Subcutaneous adipose tissue (tissue), 4 donors: Measurements from ENCODE around the gene LOXL3. TPM values are rescaled to one million over a fixed set of nuclear protein-coding genes. Genes with fewer than 3 reads are reported as not detected.

Source experiments
- total RNA-seq, 4 donors: library from RNA; depleted of rRNA; stranded (reverse); fragments of >200 nt; gene quantifications; one replicate each; pipeline ENCODE4 v1.1.0, GENCODE V29; 2016
- TF ChIP-seq, protein P1 (sequence below): fragments of 450-650 bp; IDR thresholded peaks from one replicate; pipeline ENCODE4 v1.5.1; 2016; ENCODE audit warnings: low read depth, mild to moderate bottlenecking, control low read depth, antibody characterized with exemption, moderate library complexity

LOXL3 gene
- total RNA-seq, 4 donors from 2014 or later: 5.2 to 22.4 (median 9.2) TPM

- TF ChIP-seq, protein P1, sequence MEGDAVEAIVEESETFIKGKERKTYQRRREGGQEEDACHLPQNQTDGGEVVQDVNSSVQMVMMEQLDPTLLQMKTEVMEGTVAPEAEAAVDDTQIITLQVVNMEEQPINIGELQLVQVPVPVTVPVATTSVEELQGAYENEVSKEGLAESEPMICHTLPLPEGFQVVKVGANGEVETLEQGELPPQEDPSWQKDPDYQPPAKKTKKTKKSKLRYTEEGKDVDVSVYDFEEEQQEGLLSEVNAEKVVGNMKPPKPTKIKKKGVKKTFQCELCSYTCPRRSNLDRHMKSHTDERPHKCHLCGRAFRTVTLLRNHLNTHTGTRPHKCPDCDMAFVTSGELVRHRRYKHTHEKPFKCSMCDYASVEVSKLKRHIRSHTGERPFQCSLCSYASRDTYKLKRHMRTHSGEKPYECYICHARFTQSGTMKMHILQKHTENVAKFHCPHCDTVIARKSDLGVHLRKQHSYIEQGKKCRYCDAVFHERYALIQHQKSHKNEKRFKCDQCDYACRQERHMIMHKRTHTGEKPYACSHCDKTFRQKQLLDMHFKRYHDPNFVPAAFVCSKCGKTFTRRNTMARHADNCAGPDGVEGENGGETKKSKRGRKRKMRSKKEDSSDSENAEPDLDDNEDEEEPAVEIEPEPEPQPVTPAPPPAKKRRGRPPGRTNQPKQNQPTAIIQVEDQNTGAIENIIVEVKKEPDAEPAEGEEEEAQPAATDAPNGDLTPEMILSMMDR: no peak
Observed at GRCh38 chr2:74552914-74553811, 579 bp downstream of the LOXL3 start.

- TF ChIP-seq, protein P1: no peak
Observed at GRCh38 chr2:74551942-74552913, 1.5 kb downstream of the LOXL3 start.

DNA sequence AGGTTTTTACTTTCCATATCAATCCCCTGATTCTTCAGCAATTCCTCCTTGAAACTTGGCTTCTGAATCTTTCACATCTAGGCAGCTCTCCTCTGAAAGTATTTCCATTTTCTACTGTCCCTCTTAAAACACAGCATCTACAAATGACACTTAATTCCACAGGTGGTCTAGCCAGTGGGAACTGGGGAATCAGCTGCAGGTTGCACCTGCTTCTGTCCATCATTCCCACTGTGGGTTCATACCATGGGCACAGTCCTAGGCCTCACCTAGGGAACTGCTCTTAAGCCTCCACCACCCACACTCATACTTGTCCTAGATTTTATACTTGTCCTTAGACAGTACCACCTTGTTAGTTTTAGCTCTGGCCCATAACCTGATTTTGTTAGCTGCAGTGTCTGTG lies 2.2 kb downstream of the LOXL3 start:
- TF ChIP-seq, protein P1: no peak

DNA sequence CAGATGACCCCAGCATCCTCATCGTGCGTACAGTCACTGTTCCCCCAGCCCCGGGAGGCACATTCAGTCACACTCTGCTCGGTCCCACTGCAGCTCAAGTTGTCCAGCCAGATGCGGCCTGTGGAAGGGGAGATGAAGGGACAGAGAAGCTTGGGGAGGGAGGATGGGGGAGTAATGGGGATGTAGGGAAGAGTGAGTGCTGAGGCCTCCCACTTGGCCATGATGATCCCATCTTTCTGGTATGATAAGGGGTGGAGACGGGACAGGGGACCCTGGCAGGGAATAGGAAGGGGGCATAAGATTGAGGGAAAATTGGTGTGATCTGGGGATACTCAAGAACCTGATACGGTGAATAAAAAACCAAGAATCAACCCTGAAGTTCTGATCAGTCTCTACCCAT lies 3.5 kb downstream of the LOXL3 start:
- TF ChIP-seq, protein P1: no peak

GRCh38 chr2:74548900-74549826 lies 4.6 kb downstream of the LOXL3 start:
- TF ChIP-seq, protein P1: no peak

- TF ChIP-seq, protein P1: no peak
Observed at GRCh38 chr2:74548285-74548899, 5.3 kb downstream of the LOXL3 start.
